Sigmoid colon (tissue), 4 donors: ENCODE results near the gene HSDL1.
"Not testable (repeated sequence)": the region's sequence is repeated elsewhere in the genome, so short reads cannot be mapped to it uniquely, and the experiment has no call there.

Source experiments
- EP300 ChIP-seq, 4 donors: sonication (generic); formaldehyde crosslinking; IDR thresholded peaks; one replicate each; pipeline ENCODE4 v1.6.1; 2017; ENCODE audit warnings: antibody characterized with exemption in 4 of 4
- POLR2A ChIP-seq, 2 donors: fragments of 450-650 bp; IDR thresholded peaks; one replicate each; pipeline ENCODE4 v1.6.1; 2016; ENCODE audit warnings: antibody characterized with exemption in 2 of 2, mild to moderate bottlenecking in 2 of 2, moderate library complexity in 2 of 2
- TF ChIP-seq, protein P1 (sequence below), 4 experiments: fragments of 450-650 bp in 3 of 4; fragments of 200-600 bp in 1 of 4; IDR thresholded peaks; one replicate each; pipeline ENCODE4 v1.5.1; 2016 to 2019; ENCODE audit warnings: antibody characterized with exemption in 4 of 4, mild to moderate bottlenecking in 3 of 4, moderate library complexity in 2 of 4

DNA sequence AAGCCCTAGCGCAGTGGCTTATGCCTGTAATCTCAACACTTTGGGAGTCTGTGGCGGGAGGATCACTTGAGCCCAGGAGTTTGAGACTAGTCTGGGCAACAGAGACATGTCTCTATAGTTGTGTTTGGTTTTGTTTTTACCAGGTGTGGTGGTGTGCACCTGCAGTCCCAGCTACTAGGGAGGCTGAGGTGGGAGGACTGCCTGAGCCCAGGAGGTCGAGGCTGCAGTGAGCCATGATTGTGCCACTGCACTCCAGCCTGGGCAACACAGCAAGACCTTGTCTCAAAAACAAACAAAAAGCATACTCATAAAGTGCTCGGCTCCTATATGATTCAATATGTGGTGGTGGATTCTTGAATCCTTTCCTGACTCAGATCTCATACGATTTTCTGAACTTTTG lies 26.7 kb downstream of the HSDL1 start:
- not testable (repeated sequence) for TF ChIP-seq EP300, POLR2A (IDR thresholded peaks at IDR 0.05)
- TF ChIP-seq, protein P1, sequence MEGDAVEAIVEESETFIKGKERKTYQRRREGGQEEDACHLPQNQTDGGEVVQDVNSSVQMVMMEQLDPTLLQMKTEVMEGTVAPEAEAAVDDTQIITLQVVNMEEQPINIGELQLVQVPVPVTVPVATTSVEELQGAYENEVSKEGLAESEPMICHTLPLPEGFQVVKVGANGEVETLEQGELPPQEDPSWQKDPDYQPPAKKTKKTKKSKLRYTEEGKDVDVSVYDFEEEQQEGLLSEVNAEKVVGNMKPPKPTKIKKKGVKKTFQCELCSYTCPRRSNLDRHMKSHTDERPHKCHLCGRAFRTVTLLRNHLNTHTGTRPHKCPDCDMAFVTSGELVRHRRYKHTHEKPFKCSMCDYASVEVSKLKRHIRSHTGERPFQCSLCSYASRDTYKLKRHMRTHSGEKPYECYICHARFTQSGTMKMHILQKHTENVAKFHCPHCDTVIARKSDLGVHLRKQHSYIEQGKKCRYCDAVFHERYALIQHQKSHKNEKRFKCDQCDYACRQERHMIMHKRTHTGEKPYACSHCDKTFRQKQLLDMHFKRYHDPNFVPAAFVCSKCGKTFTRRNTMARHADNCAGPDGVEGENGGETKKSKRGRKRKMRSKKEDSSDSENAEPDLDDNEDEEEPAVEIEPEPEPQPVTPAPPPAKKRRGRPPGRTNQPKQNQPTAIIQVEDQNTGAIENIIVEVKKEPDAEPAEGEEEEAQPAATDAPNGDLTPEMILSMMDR (IDR thresholded peaks at IDR 0.05), result not testable (repeated sequence)
